Mucosa of stomach (tissue), 1 donor: ENCODE measurements around the gene DENND1A.

ENCODE experiments used
- H3K27me3 ChIP-seq: one replicate; pipeline ENCODE4 v1.7.0; 2013; ENCODE audit warnings: mild to moderate bottlenecking, low read length; ENCODE audit not compliant: control insufficient read depth, insufficient read depth
- H3K36me3 ChIP-seq: one replicate; pipeline ENCODE4 v1.7.0; 2013; ENCODE audit warnings: low read length; ENCODE audit not compliant: control insufficient read depth, insufficient read depth
- H3K4me1 ChIP-seq: one replicate; pipeline ENCODE4 v1.7.0; 2013; ENCODE audit warnings: mild to moderate bottlenecking, low read length; ENCODE audit not compliant: control insufficient read depth, insufficient read depth
- H3K4me3 ChIP-seq: one replicate; pipeline ENCODE4 v1.7.0; 2013; ENCODE audit warnings: low read length
- H3K9ac ChIP-seq: one replicate; pipeline ENCODE4 v1.7.0; 2013; ENCODE audit warnings: mild to moderate bottlenecking, low read length, moderate library complexity
- H3K9me3 ChIP-seq: one replicate; pipeline ENCODE4 v1.7.0; 2013; ENCODE audit warnings: mild to moderate bottlenecking, low read length, moderate library complexity; ENCODE audit not compliant: control insufficient read depth
- donor health status: Pancreatic carcinoma.

Gene DENND1A

GRCh38 chr9:123425836-123426365 is 504.0 kb downstream of the DENND1A start:
- peaks cover 5% of the 10 kb centered on the region for H3K36me3 ChIP-seq
- no peaks in the 10 kb centered on the region for H3K9me3 ChIP-seq
- no peaks in the 10 kb centered on the region for H3K4me1 ChIP-seq

GRCh38 chr9:123425261-123425821 is 504.6 kb downstream of the DENND1A start:
- no peak overlapping the region for H3K9ac ChIP-seq
- H3K27me3 ChIP-seq = no peaks in the 10 kb centered on the region
- H3K4me3 ChIP-seq = no peak overlapping the region
- H3K36me3 ChIP-seq = peaks cover 5% of the 10 kb centered on the region
- no peaks in the 10 kb centered on the region for H3K9me3 ChIP-seq
- H3K4me1 ChIP-seq = no peaks in the 10 kb centered on the region

More at GRCh38 chr9:123425836-123426365, 504.0 kb downstream of the DENND1A start:
- Histone ChIP-seq H3K9ac (no peak overlapping the region), H3K4me3 (no peak overlapping the region), H3K27me3 (no peaks in the 10 kb centered on the region)

- Histone ChIP-seq H3K27me3 (no peaks in the 10 kb centered on the region), H3K36me3 (peaks cover 5% of the 10 kb centered on the region), H3K4me1 (no peaks in the 10 kb centered on the region), H3K9ac (no peak overlapping the region), H3K4me3 (no peak overlapping the region), H3K9me3 (no peaks in the 10 kb centered on the region)
These were observed 505.2 kb downstream of the DENND1A start for GRCh38 chr9:123424552-123425225.

- H3K9me3 ChIP-seq = no peaks in the 10 kb centered on the region
- H3K36me3 ChIP-seq = peaks cover 5% of the 10 kb centered on the region
- H3K27me3 ChIP-seq = no peaks in the 10 kb centered on the region
- H3K9ac ChIP-seq = no peak overlapping the region
- no peaks in the 10 kb centered on the region for H3K4me1 ChIP-seq
- no peak overlapping the region for H3K4me3 ChIP-seq
These were observed 505.8 kb downstream of the DENND1A start for GRCh38 chr9:123424131-123424530.

- Histone ChIP-seq H3K4me3 (no peak overlapping the region), H3K4me1 (no peaks in the 10 kb centered on the region), H3K9ac (no peak overlapping the region), H3K9me3 (no peaks in the 10 kb centered on the region), H3K27me3 (no peaks in the 10 kb centered on the region), H3K36me3 (peaks cover 5% of the 10 kb centered on the region)
These were observed 506.6 kb downstream of the DENND1A start for GRCh38 chr9:123423311-123423640.

- Histone ChIP-seq H3K9ac (no peak overlapping the region), H3K36me3 (peaks cover 5% of the 10 kb centered on the region)
These were observed 507.2 kb downstream of the DENND1A start for GRCh38 chr9:123422635-123423310.

GRCh38 chr9:123421801-123422455 is 508.0 kb downstream of the DENND1A start:
- Histone ChIP-seq H3K9me3 (no peaks in the 10 kb centered on the region), H3K4me3 (no peak overlapping the region), H3K27me3 (no peaks in the 10 kb centered on the region), H3K36me3 (peaks cover 5% of the 10 kb centered on the region), H3K9ac (no peak overlapping the region), H3K4me1 (no peaks in the 10 kb centered on the region)

More at GRCh38 chr9:123422635-123423310, 507.2 kb downstream of the DENND1A start:
- Histone ChIP-seq H3K27me3 (no peaks in the 10 kb centered on the region), H3K4me1 (no peaks in the 10 kb centered on the region), H3K4me3 (no peak overlapping the region), H3K9me3 (no peaks in the 10 kb centered on the region)

GRCh38 chr9:123421186-123421585 is 508.7 kb downstream of the DENND1A start:
- Histone ChIP-seq H3K4me1 (no peaks in the 10 kb centered on the region), H3K27me3 (no peaks in the 10 kb centered on the region), H3K9me3 (no peaks in the 10 kb centered on the region), H3K4me3 (no peak overlapping the region), H3K36me3 (peaks cover 5% of the 10 kb centered on the region), H3K9ac (no peak overlapping the region)

GRCh38 chr9:123420592-123421111 is 509.3 kb downstream of the DENND1A start:
- Histone ChIP-seq H3K4me1 (no peaks in the 10 kb centered on the region), H3K9ac (no peak overlapping the region), H3K27me3 (no peaks in the 10 kb centered on the region), H3K9me3 (no peaks in the 10 kb centered on the region), H3K36me3 (peaks cover 5% of the 10 kb centered on the region), H3K4me3 (no peak overlapping the region)

GRCh38 chr9:123419721-123420591 is 510.0 kb downstream of the DENND1A start:
- Histone ChIP-seq H3K4me3 (no peak overlapping the region), H3K4me1 (no peaks in the 10 kb centered on the region), H3K36me3 (peaks cover 5% of the 10 kb centered on the region), H3K9me3 (no peaks in the 10 kb centered on the region), H3K27me3 (no peaks in the 10 kb centered on the region), H3K9ac (no peak overlapping the region)

GRCh38 chr9:123419091-123419490 is 510.8 kb downstream of the DENND1A start:
- no peaks in the 10 kb centered on the region for H3K27me3 ChIP-seq
- H3K9me3 ChIP-seq = no peaks in the 10 kb centered on the region
- no peak overlapping the region for H3K4me3 ChIP-seq
- peaks cover under 1% of the 10 kb centered on the region for H3K36me3 ChIP-seq
- no peak overlapping the region for H3K9ac ChIP-seq
- no peaks in the 10 kb centered on the region for H3K4me1 ChIP-seq
